ENCODE results near the gene VPS18.

Gene VPS18

GRCh38 chr15:40934457-40934856, 40.2 kb downstream of the VPS18 start:
- DNase-seq (ENCODE audit: low read depth in 3 of 3): no peak

GRCh38 chr15:40936234-40936708, 42.0 kb downstream of the VPS18 start:
- DNase-seq (ENCODE audit: low read depth in 3 of 3): no peak

GRCh38 chr15:40936709-40937666, 42.7 kb downstream of the VPS18 start:
- DNase-seq (ENCODE audit: low read depth in 3 of 3): no peak

- DNase-seq (ENCODE audit: low read depth in 3 of 3): no peak
Observed at GRCh38 chr15:40937762-40938535, 43.7 kb downstream of the VPS18 start.

GRCh38 chr15:40938536-40938870, 44.3 kb downstream of the VPS18 start:
- no peak for DNase-seq (ENCODE audit: low read depth in 3 of 3)

GRCh38 chr15:40940296-40940801, 46.1 kb downstream of the VPS18 start:
- DNase-seq (ENCODE audit: low read depth in 3 of 3): no peak

- no peak for DNase-seq (ENCODE audit: low read depth in 3 of 3)
Observed at GRCh38 chr15:40941068-40941527, 46.8 kb downstream of the VPS18 start.

GRCh38 chr15:40941528-40942336, 47.5 kb downstream of the VPS18 start:
- peak in 2 of 3 experiments; percentile 23 to 68 for DNase-seq (ENCODE audit: low read depth in 3 of 3)

GRCh38 chr15:40942337-40942854, 48.1 kb downstream of the VPS18 start:
- no peak for DNase-seq (ENCODE audit: low read depth in 3 of 3)

GRCh38 chr15:40942878-40943277, 48.6 kb downstream of the VPS18 start:
- DNase-seq (ENCODE audit: low read depth in 3 of 3): no peak

GRCh38 chr15:40943764-40944365, 49.6 kb downstream of the VPS18 start:
- no peak for DNase-seq (ENCODE audit: low read depth in 3 of 3)

- DNase-seq (ENCODE audit: low read depth in 3 of 3): no peak
Observed at GRCh38 chr15:40944510-40945296, 50.5 kb downstream of the VPS18 start.

- DNase-seq (ENCODE audit: low read depth in 3 of 3): no peak
Observed at GRCh38 chr15:40948706-40949473, 54.6 kb downstream of the VPS18 start.

- DNase-seq (ENCODE audit: low read depth in 3 of 3): no peak
Observed at GRCh38 chr15:40949756-40950207, 55.5 kb downstream of the VPS18 start.

- DNase-seq (ENCODE audit: low read depth in 3 of 3): no peak
Observed at GRCh38 chr15:40951764-40952163, 57.5 kb downstream of the VPS18 start.

GRCh38 chr15:40952301-40952900, 58.2 kb downstream of the VPS18 start:
- no peak for DNase-seq (ENCODE audit: low read depth in 3 of 3)

- peak; percentile 90 to 96 (median 95) for DNase-seq (ENCODE audit: low read depth in 3 of 3)
Observed at GRCh38 chr15:40952901-40953712, 58.9 kb downstream of the VPS18 start, which contains the start of gene CHAC1. Gene CHAC1 (plus strand): TSS chr15:40953471. CDS start chr15:40953584, 113 bp downstream.
